Esophagus muscularis mucosa (tissue), 4 donors: ENCODE results near the gene CFB. TPM values are rescaled to one million over a fixed set of nuclear protein-coding genes. Genes with fewer than 3 reads are reported as not detected.

Experiments
- DNase-seq: peaks from one replicate; pipeline ENCODE4 v3.0.0-alpha.2; 2017; ENCODE audit errors: extremely low spot score
- H3K27ac ChIP-seq, 4 donors: fragments of 200-600 bp; sonication (generic); replicated peaks in 1 of 4; 1 replicate in 3 of 4; 2 replicates in 1 of 4; pipeline ENCODE4 v1.5.1; 2016 to 2019; ENCODE audit warnings: mild to moderate bottlenecking in 1 of 4
- H3K27me3 ChIP-seq, 4 donors: fragments of 200-600 bp; sonication (generic); one replicate each; pipeline versions ENCODE4 v1.5.1 to v1.6.0; 2016 to 2019
- H3K36me3 ChIP-seq, 4 donors: fragments of 200-600 bp; sonication (generic); one replicate each; pipeline ENCODE4 v1.5.1; 2016 to 2019
- H3K4me1 ChIP-seq, 4 donors: fragments of 200-600 bp; sonication (generic); one replicate each; pipeline ENCODE4 v1.5.1; 2016 to 2019
- H3K4me3 ChIP-seq, 4 donors: fragments of 200-600 bp; sonication (generic); 1 replicate in 2 of 4; 2 replicates in 2 of 4; pipeline ENCODE4 v1.5.1; 2016 to 2019; ENCODE audit warnings: mild to moderate bottlenecking in 4 of 4, moderate library complexity in 1 of 4
- H3K9me3 ChIP-seq, 4 donors: fragments of 200-600 bp; sonication (generic); 1 replicate in 3 of 4; 2 replicates in 1 of 4; pipeline ENCODE4 v1.5.1; 2016 to 2019
- CTCF ChIP-seq, 3 experiments: fragments of 200-600 bp in 2 of 3; fragments of 450-650 bp in 1 of 3; sonication (generic) in 2 of 3; IDR thresholded peaks; one replicate each; pipeline ENCODE4 v1.5.1; 2017 to 2019; ENCODE audit warnings: antibody characterized with exemption in 3 of 3, mild to moderate bottlenecking in 2 of 3, moderate library complexity in 1 of 3
- EP300 ChIP-seq: sonication (generic); formaldehyde crosslinking; IDR thresholded peaks from one replicate; pipeline ENCODE4 v1.6.1; 2017; ENCODE audit warnings: antibody characterized with exemption
- POLR2A ChIP-seq: fragments of 450-650 bp; IDR thresholded peaks from one replicate; pipeline ENCODE4 v1.6.1; 2017; ENCODE audit warnings: antibody characterized with exemption, moderate library complexity, mild to moderate bottlenecking, low read depth
- POLR2AphosphoS5 ChIP-seq, 2 donors: sonication (generic); formaldehyde crosslinking; IDR thresholded peaks; one replicate each; pipeline ENCODE4 v1.6.1; 2017; ENCODE audit warnings: antibody characterized with exemption in 2 of 2
- WGBS: methylation state at CpG from one replicate; pipeline ENCODE4 v1.1.5; 2018; 5-methylcytosine and 5-hydroxymethylcytosine counted together
- intact Hi-C: fragments of 100-400 bp; cut with DNase I; formaldehyde crosslinking; loops from one replicate; pipeline ENCODE4 v1.15.1; 2023
- total RNA-seq, 4 donors: library from RNA; depleted of rRNA; stranded (reverse); fragments of >200 nt; gene quantifications; one replicate each; pipeline versions ENCODE4 v1.1.0 to v1.2.1, GENCODE V29; 2016

The CFB gene
- total RNA-seq, 4 donors from 2014 or later = 11.6 to 28.7 (median 12.7) TPM

- intact Hi-C loops = no loop called here
- Histone ChIP-seq H3K4me1 (no peaks in the 10 kb centered on the region), H3K36me3 (no peaks in the 10 kb centered on the region), H3K27ac (no peak overlapping the region), H3K4me3 (no peak overlapping the region), H3K27me3 (peaks cover 0 to 5% (median 2%) of the 10 kb centered on the region in 4 donors), H3K9me3 (no peaks in the 10 kb centered on the region)
- DNase-seq = no peak
- no peak for TF ChIP-seq POLR2AphosphoS5 (IDR thresholded peaks at IDR 0.05)
- TF ChIP-seq POLR2A = no peak
- no peak for TF ChIP-seq EP300
- no peak for TF ChIP-seq CTCF (IDR thresholded peaks at IDR 0.05)
- WGBS = 92% methylated on average over 7 of the region's 19 CpGs
Measured at GRCh38 chr6:31933537-31933936, 12.4 kb upstream of the CFB start.

- TF ChIP-seq EP300 (no peak), POLR2AphosphoS5 (IDR thresholded peaks at IDR 0.05) (no peak), POLR2A (no peak), CTCF (IDR thresholded peaks at IDR 0.05) (no peak)
- DNase-seq = no peak
- WGBS = 70% methylated on average over 3 of the region's 3 CpGs
Measured at GRCh38 chr6:31935021-31935420, 10.9 kb upstream of the CFB start.

GRCh38 chr6:31935823-31936222 lies 10.1 kb upstream of the CFB start:
- Histone ChIP-seq H3K9me3 (no peaks in the 10 kb centered on the region), H3K4me1 (peaks cover 0 to 8% (median 2%) of the 10 kb centered on the region in 4 donors), H3K4me3 (no peak overlapping the region), H3K27ac (no peak overlapping the region), H3K27me3 (no peaks in the 10 kb centered on the region), H3K36me3 (no peaks in the 10 kb centered on the region)
- intact Hi-C loops = no loop called here
- WGBS = 78% methylated on average over 9 of the region's 9 CpGs
- TF ChIP-seq POLR2AphosphoS5 (IDR thresholded peaks at IDR 0.05) (no peak), EP300 (no peak), CTCF (IDR thresholded peaks at IDR 0.05) (no peak), POLR2A (no peak)
- no peak for DNase-seq

More at GRCh38 chr6:31935021-31935420, 10.9 kb upstream of the CFB start:
- peaks cover 0 to 4% (median 0%) of the 10 kb centered on the region in 4 donors for H3K27me3 ChIP-seq
- H3K36me3 ChIP-seq = no peaks in the 10 kb centered on the region
- no peak overlapping the region for H3K27ac ChIP-seq
- intact Hi-C loops = no loop called here
- no peak overlapping the region for H3K4me3 ChIP-seq
- no peaks in the 10 kb centered on the region for H3K9me3 ChIP-seq
- H3K4me1 ChIP-seq = no peaks in the 10 kb centered on the region

- TF ChIP-seq POLR2AphosphoS5 (IDR thresholded peaks at IDR 0.05) = no peak
- no peak for TF ChIP-seq CTCF (IDR thresholded peaks at IDR 0.05)
- TF ChIP-seq EP300 = no peak
- TF ChIP-seq POLR2A = no peak
- H3K36me3 ChIP-seq = no peaks in the 10 kb centered on the region
- no peaks in the 10 kb centered on the region for H3K27me3 ChIP-seq
- no peak overlapping the region for H3K27ac ChIP-seq
- intact Hi-C loops = no loop called here
- H3K4me3 ChIP-seq = no peak overlapping the region
- 12% methylated on average over 6 of the region's 6 CpGs for whole genome bisulfite sequencing
- no peaks in the 10 kb centered on the region for H3K9me3 ChIP-seq
- H3K4me1 ChIP-seq = peaks cover 0 to 14% (median 11%) of the 10 kb centered on the region in 4 donors
- DNase-seq = no peak
Measured at GRCh38 chr6:31940256-31940664, 5.6 kb upstream of the CFB start.

GRCh38 chr6:31943742-31944141 lies 2.2 kb upstream of the CFB start:
- H3K4me3 ChIP-seq = no peak overlapping the region
- no peak for DNase-seq
- H3K4me1 ChIP-seq = peaks cover 0 to 35% (median 31%) of the 10 kb centered on the region in 4 donors
- no peaks in the 10 kb centered on the region for H3K9me3 ChIP-seq
- intact Hi-C loops = no loop called here
- no peak for TF ChIP-seq EP300
- no peak for TF ChIP-seq POLR2AphosphoS5 (IDR thresholded peaks at IDR 0.05)
- no peak for TF ChIP-seq CTCF (IDR thresholded peaks at IDR 0.05)
- TF ChIP-seq POLR2A = no peak
- 81% methylated on average over 3 of the region's 3 CpGs for whole genome bisulfite sequencing
- H3K36me3 ChIP-seq = no peaks in the 10 kb centered on the region
- no peaks in the 10 kb centered on the region for H3K27me3 ChIP-seq
- H3K27ac ChIP-seq = no peak overlapping the region
